Esophagus squamous epithelium (tissue), 5 donors: ENCODE data around the gene SLC25A13. TPM values are rescaled to one million over a fixed set of nuclear protein-coding genes. Genes with fewer than 3 reads are reported as not detected.

Experiments used
- DNase-seq: peaks from one replicate; lab custom pipeline; 2025; lab: John Stamatoyannopoulos, UW
- H3K27ac ChIP-seq, 4 donors: fragments of 200-600 bp; sonication (generic); one replicate each; pipeline ENCODE4 v1.5.1; 2016 to 2019; ENCODE audit warnings: mild to moderate bottlenecking in 1 of 4
- H3K27me3 ChIP-seq, 4 donors: fragments of 200-600 bp; sonication (generic); 1 replicate in 3 of 4; 2 replicates in 1 of 4; pipeline versions ENCODE4 v1.5.1 to v1.6.0; 2017 to 2021; ENCODE audit warnings: antibody characterized with exemption in 1 of 4
- H3K36me3 ChIP-seq, 3 donors: fragments of 200-600 bp; sonication (generic); one replicate each; pipeline ENCODE4 v1.5.1; 2016 to 2019
- H3K4me1 ChIP-seq, 3 donors: fragments of 200-600 bp; sonication (generic); one replicate each; pipeline ENCODE4 v1.5.1; 2017 to 2019
- H3K4me3 ChIP-seq, 4 donors: fragments of 200-600 bp; sonication (generic); 1 replicate in 3 of 4; 2 replicates in 1 of 4; pipeline ENCODE4 v1.5.1; 2016 to 2019; ENCODE audit warnings: mild to moderate bottlenecking in 2 of 4, moderate library complexity in 1 of 4
- H3K9me3 ChIP-seq, 3 donors: fragments of 200-600 bp; sonication (generic); one replicate each; pipeline ENCODE4 v1.5.1; 2016 to 2019
- CTCF ChIP-seq, 6 experiments: fragments of 450-650 bp in 4 of 6; fragments of 200-600 bp in 2 of 6; sonication (generic) in 2 of 6; IDR thresholded peaks; one replicate each; pipeline ENCODE4 v1.5.1; 2016 to 2019; ENCODE audit warnings: antibody characterized with exemption in 6 of 6, mild to moderate bottlenecking in 4 of 6, moderate library complexity in 4 of 6
- POLR2A ChIP-seq, 4 donors: fragments of 450-650 bp; IDR thresholded peaks; one replicate each; pipeline ENCODE4 v1.6.1; 2017; ENCODE audit warnings: antibody characterized with exemption in 4 of 4, mild to moderate bottlenecking in 4 of 4, moderate library complexity in 3 of 4
- WGBS, 2 donors: methylation state at CpG; one replicate each; pipeline ENCODE4 v1.1.5; 2018; 5-methylcytosine and 5-hydroxymethylcytosine counted together
- intact Hi-C: fragments of 100-400 bp; cut with DNase I; formaldehyde crosslinking; loops from one replicate; pipeline ENCODE4 v1.15.0; 2022
- total RNA-seq, 4 donors: library from RNA; depleted of rRNA; stranded (reverse); fragments of >200 nt; gene quantifications; one replicate each; pipeline ENCODE4 v1.1.0, GENCODE V29; 2016
- donor health status: DM: yes; HTN: yes; CAD: no.

Gene SLC25A13
- total RNA-seq, 4 donors from 2014 or later: 12.7 to 37.3 (median 23.0) TPM

GRCh38 chr7:96355990-96356506 is 34.1 kb upstream of the SLC25A13 start:
- WGBS, 2 donors: 19 to 31% methylated on average over 2 of the region's 2 CpGs
- no peak overlapping the region for H3K27ac ChIP-seq
- H3K36me3 ChIP-seq: no peaks in the 10 kb centered on the region
- H3K4me1 ChIP-seq: no peaks in the 10 kb centered on the region
- no peaks in the 10 kb centered on the region for H3K27me3 ChIP-seq
- H3K4me3 ChIP-seq: no peak overlapping the region
- DNase-seq: no peak
- H3K9me3 ChIP-seq: no peaks in the 10 kb centered on the region
- intact Hi-C loops: no loop called here
- TF ChIP-seq POLR2A (IDR thresholded peaks at IDR 0.05) (no peak), CTCF (IDR thresholded peaks at IDR 0.05) (no peak)

- Histone ChIP-seq H3K36me3 (no peaks in the 10 kb centered on the region), H3K9me3 (no peaks in the 10 kb centered on the region), H3K27ac (no peak overlapping the region), H3K27me3 (no peaks in the 10 kb centered on the region), H3K4me3 (no peak overlapping the region), H3K4me1 (no peaks in the 10 kb centered on the region)
- intact Hi-C loops: no loop called here
- TF ChIP-seq CTCF (IDR thresholded peaks at IDR 0.05): no peak
- no peak for TF ChIP-seq POLR2A (IDR thresholded peaks at IDR 0.05)
- DNase-seq: no peak
- 40 to 46% methylated on average over 1 to 3 of the region's 3 CpGs for WGBS, 2 donors
These were observed 33.0 kb upstream of the SLC25A13 start for GRCh38 chr7:96354881-96355280.

DNA sequence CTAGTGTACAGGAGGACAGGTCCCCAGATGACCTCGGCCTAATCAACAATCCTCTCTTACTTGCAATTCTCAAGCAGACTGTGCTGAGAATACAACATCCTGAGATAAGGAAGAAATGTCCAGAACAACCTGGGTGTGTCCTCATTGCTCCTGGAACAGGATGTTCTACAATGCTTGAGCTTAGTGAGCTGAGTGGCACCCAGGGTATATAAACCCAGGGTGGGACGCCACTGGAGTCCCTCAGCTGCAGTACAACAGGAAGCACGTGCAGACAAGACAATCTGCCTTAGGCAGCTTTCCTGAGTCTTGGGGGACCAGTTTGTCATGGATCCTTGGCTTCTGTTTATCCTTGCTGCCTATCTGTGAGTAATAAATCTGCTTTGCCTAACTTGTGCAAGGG is 27.7 kb upstream of the SLC25A13 start:
- Histone ChIP-seq H3K4me3 (no peak overlapping the region), H3K9me3 (no peaks in the 10 kb centered on the region), H3K4me1 (no peaks in the 10 kb centered on the region), H3K36me3 (no peaks in the 10 kb centered on the region), H3K27ac (no peak overlapping the region), H3K27me3 (no peaks in the 10 kb centered on the region)
- no peak for DNase-seq
- TF ChIP-seq POLR2A (IDR thresholded peaks at IDR 0.05): no peak
- TF ChIP-seq CTCF (IDR thresholded peaks at IDR 0.05): no peak
- 34 to 62% methylated on average over 3 of the region's 3 CpGs for WGBS, 2 donors
- intact Hi-C loops: no loop called here

GRCh38 chr7:96347471-96347870 is 25.6 kb upstream of the SLC25A13 start:
- no peaks in the 10 kb centered on the region for H3K4me1 ChIP-seq
- H3K27me3 ChIP-seq: peaks cover 0 to 5% (median 0%) of the 10 kb centered on the region in 4 donors
- intact Hi-C loops: no loop called here
- TF ChIP-seq POLR2A (IDR thresholded peaks at IDR 0.05): no peak
- no peak for TF ChIP-seq CTCF (IDR thresholded peaks at IDR 0.05)
- 79 to 81% methylated on average over 2 of the region's 2 CpGs for WGBS, 2 donors
- no peak overlapping the region for H3K27ac ChIP-seq
- H3K9me3 ChIP-seq: no peaks in the 10 kb centered on the region
- no peak overlapping the region for H3K4me3 ChIP-seq
- no peak for DNase-seq
- no peaks in the 10 kb centered on the region for H3K36me3 ChIP-seq

DNA sequence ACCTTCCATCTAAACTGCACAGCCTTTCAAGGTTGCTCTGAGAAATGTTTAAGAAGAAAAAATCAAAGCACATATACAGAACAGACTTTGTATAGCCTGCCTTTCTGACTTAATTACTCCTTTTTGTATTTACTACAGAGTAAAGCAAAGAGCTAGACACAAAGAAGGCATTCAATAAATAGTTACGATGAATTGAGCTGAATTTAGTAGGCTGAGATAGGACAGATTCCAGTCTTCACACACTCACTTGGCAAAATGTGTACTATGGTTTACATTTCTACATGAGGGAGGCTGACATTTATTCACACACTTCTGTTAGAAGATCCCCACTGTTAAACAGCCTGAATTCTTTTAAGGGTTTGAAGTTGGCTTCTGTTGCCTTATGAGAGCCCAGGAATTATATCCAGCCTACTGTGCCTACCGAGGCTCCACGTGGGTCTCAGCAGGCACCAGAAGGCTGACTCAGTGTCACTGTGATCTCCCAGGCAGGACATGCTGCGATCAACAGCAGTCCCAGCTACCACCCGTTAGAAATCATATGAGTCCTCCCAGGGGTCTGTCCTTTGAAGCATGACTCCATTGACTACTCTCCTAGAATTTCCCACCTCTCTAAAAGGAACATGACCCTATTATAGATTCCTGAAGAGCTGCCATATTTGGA is 24.5 kb upstream of the SLC25A13 start:
- no peaks in the 10 kb centered on the region for H3K36me3 ChIP-seq
- no peak for TF ChIP-seq CTCF (IDR thresholded peaks at IDR 0.05)
- TF ChIP-seq POLR2A (IDR thresholded peaks at IDR 0.05): no peak
- no peaks in the 10 kb centered on the region for H3K4me1 ChIP-seq
- H3K27ac ChIP-seq: no peak overlapping the region
- no peaks in the 10 kb centered on the region for H3K9me3 ChIP-seq
- intact Hi-C loops: no loop called here
- DNase-seq: no peak
- WGBS, 2 donors: 43 to 47% methylated on average over 5 of the region's 5 CpGs
- H3K4me3 ChIP-seq: no peak overlapping the region
- peaks cover 0 to 5% (median 0%) of the 10 kb centered on the region in 4 donors for H3K27me3 ChIP-seq
